Gastrocnemius medialis (tissue), 4 donors: ENCODE data around the gene HSF2BP. TPM values are rescaled to one million over a fixed set of nuclear protein-coding genes. Genes with fewer than 3 reads are reported as not detected.
"Not testable (repeated sequence)": the region's sequence is repeated elsewhere in the genome, so short reads cannot be mapped to it uniquely, and the experiment has no call there.

ENCODE experiments used
- ATAC-seq, 2 donors: fragments of 150-250 bp; one replicate each; pipeline ENCODE4 v1.9.1; 2016
- DNase-seq, 2 donors: peaks; one replicate each; pipeline ENCODE4 v3.0.0-alpha.2; 2019
- H3K27ac ChIP-seq, 4 donors: fragments of 200-600 bp; sonication (generic); 1 replicate in 1 of 4; 2 replicates in 3 of 4; pipeline ENCODE4 v1.5.1; 2016 to 2018; ENCODE audit warnings: mild to moderate bottlenecking in 2 of 4, moderate library complexity in 1 of 4
- H3K27me3 ChIP-seq, 3 donors: fragments of 200-600 bp; sonication (generic) in 2 of 3; 1 replicate in 1 of 3; 2 replicates in 2 of 3; pipeline versions ENCODE4 v1.5.1 to v1.6.0; 2016 to 2019; ENCODE audit warnings: mild to moderate bottlenecking in 1 of 3, moderate library complexity in 1 of 3
- H3K36me3 ChIP-seq, 2 donors: fragments of 200-600 bp; sonication (generic) in 1 of 2; one replicate each; pipeline ENCODE4 v1.5.1; 2017 to 2018
- H3K4me1 ChIP-seq, 2 donors: fragments of 200-600 bp; sonication (generic) in 1 of 2; one replicate each; pipeline ENCODE4 v1.5.1; 2016 to 2017; ENCODE audit warnings: mild to moderate bottlenecking in 2 of 2
- H3K4me3 ChIP-seq, 4 donors: fragments of 200-600 bp; sonication (generic) in 3 of 4; 1 replicate in 1 of 4; 2 replicates in 3 of 4; pipeline ENCODE4 v1.5.1; 2016 to 2019; ENCODE audit warnings: mild to moderate bottlenecking in 2 of 4
- H3K9me3 ChIP-seq, 3 donors: fragments of 200-600 bp; sonication (generic) in 2 of 3; 1 replicate in 1 of 3; 2 replicates in 2 of 3; pipeline ENCODE4 v1.5.1; 2016 to 2019
- CTCF ChIP-seq, 5 experiments: fragments of 450-650 bp in 3 of 5; fragments of 200-600 bp in 2 of 5; sonication (generic) in 2 of 5; IDR thresholded peaks in 4 of 5; conservative IDR thresholded peaks in 1 of 5; 1 replicate in 4 of 5; 2 replicates in 1 of 5; pipeline ENCODE4 v1.5.1; 2016 to 2019; ENCODE audit warnings: antibody characterized with exemption in 5 of 5, mild to moderate bottlenecking in 3 of 5, moderate library complexity in 3 of 5
- POLR2A ChIP-seq, 2 donors: fragments of 450-650 bp; IDR thresholded peaks; one replicate each; pipeline ENCODE4 v1.6.1; 2017; ENCODE audit warnings: antibody characterized with exemption in 2 of 2, mild to moderate bottlenecking in 2 of 2, moderate library complexity in 2 of 2
- in situ Hi-C, 4 donors: fragments of 200-750 bp; cut with MboI; loops; one replicate each; pipeline versions ENCODE4 v1.15.0 to v1.8.0; 2017; ENCODE audit warnings: low sequenced_read_pairs in 4 of 4
- intact Hi-C: fragments of 100-400 bp; cut with DNase I; formaldehyde crosslinking; loops from one replicate; pipeline ENCODE4 v1.15.1; 2023; ENCODE audit warnings: low total_unique reads
- total RNA-seq, 4 donors: library from RNA; depleted of rRNA; stranded (reverse); fragments of >200 nt; gene quantifications; one replicate each; pipeline versions ENCODE4 v1.1.0 to v1.2.3, GENCODE V29; 2016

HSF2BP gene
- total RNA-seq, 4 donors from 2014 or later: 0.63 TPM; not detected in 3

- no peak for DNase-seq
- TF ChIP-seq CTCF (IDR thresholded peaks at IDR 0.05 in 4 of 5, conservative IDR thresholded peaks at IDR 0.05 in 1 of 5): no peak
- TF ChIP-seq POLR2A (IDR thresholded peaks at IDR 0.05): no peak
- Histone ChIP-seq H3K4me3 (no peak overlapping the region), H3K9me3 (no peaks in the 10 kb centered on the region), H3K4me1 (no peaks in the 10 kb centered on the region), H3K36me3 (no peaks in the 10 kb centered on the region), H3K27me3 (no peaks in the 10 kb centered on the region), H3K27ac (no peak overlapping the region)
- intact Hi-C loops (no loop called here), in situ Hi-C loops (no loop called here)
- no peak for ATAC-seq
Measured at GRCh38 chr21:43622796-43623195, 36.5 kb downstream of the HSF2BP start.

- TF ChIP-seq CTCF (IDR thresholded peaks at IDR 0.05 in 4 of 5, conservative IDR thresholded peaks at IDR 0.05 in 1 of 5): peak in 1 of 5 experiments; percentile 24
- no peak for TF ChIP-seq POLR2A (IDR thresholded peaks at IDR 0.05)
- DNase-seq (no peak), ATAC-seq (no peak)
- H3K9me3 ChIP-seq: no peaks in the 10 kb centered on the region
- no peaks in the 10 kb centered on the region for H3K27me3 ChIP-seq
- intact Hi-C loops: no loop called here
- no peaks in the 10 kb centered on the region for H3K36me3 ChIP-seq
- H3K4me1 ChIP-seq: no peaks in the 10 kb centered on the region
- in situ Hi-C loops: no loop called here
- H3K27ac ChIP-seq: no peak overlapping the region
- no peak overlapping the region for H3K4me3 ChIP-seq
Measured at GRCh38 chr21:43619856-43620255, 39.4 kb downstream of the HSF2BP start.

GRCh38 chr21:43619344-43619743, 39.9 kb downstream of the HSF2BP start:
- Histone ChIP-seq H3K4me3 (no peak overlapping the region), H3K9me3 (no peaks in the 10 kb centered on the region), H3K27me3 (no peaks in the 10 kb centered on the region), H3K36me3 (no peaks in the 10 kb centered on the region), H3K4me1 (no peaks in the 10 kb centered on the region), H3K27ac (no peak overlapping the region)
- no peak for ATAC-seq
- no peak for DNase-seq
- intact Hi-C loops (no loop called here), in situ Hi-C loops (no loop called here)
- TF ChIP-seq POLR2A (IDR thresholded peaks at IDR 0.05): no peak
- no peak for TF ChIP-seq CTCF (IDR thresholded peaks at IDR 0.05 in 4 of 5, conservative IDR thresholded peaks at IDR 0.05 in 1 of 5)

- in situ Hi-C loops: no loop called here
- H3K4me3 ChIP-seq: no peak overlapping the region
- no peaks in the 10 kb centered on the region for H3K36me3 ChIP-seq
- TF ChIP-seq POLR2A (IDR thresholded peaks at IDR 0.05) (no peak), CTCF (IDR thresholded peaks at IDR 0.05 in 4 of 5, conservative IDR thresholded peaks at IDR 0.05 in 1 of 5) (no peak)
- H3K27ac ChIP-seq: no peak overlapping the region
- DNase-seq: no peak
- no peaks in the 10 kb centered on the region for H3K9me3 ChIP-seq
- no peaks in the 10 kb centered on the region for H3K27me3 ChIP-seq
- no peak for ATAC-seq
- no peaks in the 10 kb centered on the region for H3K4me1 ChIP-seq
- intact Hi-C loops: no loop called here
Measured at GRCh38 chr21:43618940-43619339, 40.3 kb downstream of the HSF2BP start.

- intact Hi-C loops, H3K4me3 ChIP-seq, DNase-seq: not testable (repeated sequence)
Measured at GRCh38 chr21:43616861-43617260, 42.4 kb downstream of the HSF2BP start.

More at GRCh38 chr21:43616861-43617260, 42.4 kb downstream of the HSF2BP start:
- H3K27me3 ChIP-seq, H3K9me3 ChIP-seq, ATAC-seq, H3K27ac ChIP-seq, in situ Hi-C loops, H3K4me1 ChIP-seq, H3K36me3 ChIP-seq: not testable (repeated sequence)
